ENCODE results near the gene KRTAP10-6. TPM values are rescaled to one million over a fixed set of nuclear protein-coding genes. Genes with fewer than 3 reads are reported as not detected.
A peak's percentile ranks its signal among the peaks of the same experiment; 100 is the strongest.

The KRTAP10-6 gene
- total and polyA plus RNA-seq, 2 of the 8 experiments (the other 6 are each of a cell fraction or from before 2014, with no cell fraction given) = 0.12 TPM; not detected in 1

DNA sequence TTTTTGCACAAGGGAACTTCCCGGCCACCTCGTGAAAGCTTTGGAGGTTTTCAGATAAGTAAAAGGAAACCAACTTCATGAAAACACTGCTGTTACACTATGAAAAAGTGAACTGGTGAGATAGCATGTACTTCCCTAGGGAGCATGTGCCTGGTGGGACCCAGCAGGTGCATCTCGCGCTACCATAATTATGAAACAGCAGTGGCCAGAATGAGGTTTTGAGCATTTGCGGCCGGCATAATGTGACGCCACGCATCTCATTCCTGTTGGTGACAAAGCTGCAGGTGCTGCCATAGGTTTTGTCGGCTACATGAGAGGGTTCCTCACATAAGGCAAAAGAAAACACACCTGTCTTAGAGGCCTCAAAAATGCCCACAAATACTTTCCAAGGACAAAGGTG, 35.4 kb downstream of the KRTAP10-6 start:
- POLR2A ChIA-PET (ENCODE audit: partially characterized antibody) = interaction anchor here (1.1 to 1.2 kb wide), 2 partner anchors 35 to 60 kb away, joined by 3 to 4 read pairs; no protein-coding TSS in a partner anchor
- Histone ChIP-seq H4K8ac (ENCODE audit: extremely low read depth, insufficient read depth, low read length) (no peak overlapping the region), H3K9me3 (ENCODE audit: insufficient read depth in 2 of 2, low read depth in 1 of 2, low read length in 1 of 2) (no peaks in the 10 kb centered on the region), H2AK5ac (ENCODE audit: low read depth, low read length) (no peak overlapping the region), H3K27me3 (replicated peaks in 1 of 4; ENCODE audit: control insufficient read depth in 3 of 4, extremely low read depth in 1 of 4, insufficient read depth in 3 of 4, low read length in 3 of 4) (no peaks in the 10 kb centered on the region), H3K79me2 (ENCODE audit: control insufficient read depth in 1 of 2, insufficient read depth in 2 of 2, low read length in 2 of 2) (no peaks in the 10 kb centered on the region), H3K23ac (ENCODE audit: insufficient read length) (no peak overlapping the region), H2BK12ac (ENCODE audit: low read depth, low read length) (no peak overlapping the region), H3K36me3 (ENCODE audit: control insufficient read depth in 2 of 4, insufficient read depth in 4 of 4, low read length in 3 of 4) (no peaks in the 10 kb centered on the region), H3K18ac (ENCODE audit: extremely low read depth, low read length) (no peak overlapping the region), H2BK15ac (ENCODE audit: low read length) (no peak overlapping the region), H3K4ac (replicated peaks; ENCODE audit: insufficient read length, low read depth, low read length) (peak overlapping the region; percentile 2), H3K4me1 (replicated peaks in 1 of 4; ENCODE audit: control insufficient read depth in 3 of 4, insufficient read depth in 4 of 4, low read length in 3 of 4) (peaks cover 2 to 13% (median 9%) of the 10 kb centered on the region in 4 experiments; a peak in 6 of 7 replicates), H2BK120ac (replicated peaks; ENCODE audit: low read depth, low read length) (no peak overlapping the region), H3K56ac (replicated peaks; ENCODE audit: insufficient read length, low read depth, low read length) (no peak overlapping the region), H3K23me2 (ENCODE audit: low read depth, low read length) (no peaks in the 10 kb centered on the region), H3K4me2 (ENCODE audit: insufficient read depth in 1 of 2, low read depth in 2 of 2, low read length in 2 of 2) (no peak overlapping the region), H4K20me1 (replicated peaks in 1 of 2; ENCODE audit: control insufficient read depth in 1 of 2, insufficient read depth in 2 of 2, low read length in 2 of 2) (no peaks in the 10 kb centered on the region), H3K79me1 (ENCODE audit: low read depth, low read length) (no peaks in the 10 kb centered on the region; the same call in 1 of the 2 replicates), H4K5ac (ENCODE audit: insufficient read length, low read depth, low read length) (no peak overlapping the region), H2BK5ac (ENCODE audit: low read depth, low read length) (no peak overlapping the region), H3K4me3 (ENCODE audit: extremely low read depth in 1 of 4, insufficient read depth in 2 of 4, low read depth in 3 of 4, low read length in 4 of 4) (no peak overlapping the region), H2BK20ac (ENCODE audit: low read length) (no peak overlapping the region), H3K14ac (ENCODE audit: insufficient read length) (no peak overlapping the region), H4K91ac (replicated peaks; ENCODE audit: insufficient read length, low read length) (no peak overlapping the region), H3K27ac (ENCODE audit: low read depth, low read length) (no peak overlapping the region), H3K9ac (replicated peaks in 1 of 4; ENCODE audit: extremely low read depth in 1 of 4, low read depth in 3 of 4, low read length in 3 of 4) (no peak overlapping the region), H2AFZ (ENCODE audit: low read length) (no peak overlapping the region)
- TF ChIP-seq, protein P1, sequence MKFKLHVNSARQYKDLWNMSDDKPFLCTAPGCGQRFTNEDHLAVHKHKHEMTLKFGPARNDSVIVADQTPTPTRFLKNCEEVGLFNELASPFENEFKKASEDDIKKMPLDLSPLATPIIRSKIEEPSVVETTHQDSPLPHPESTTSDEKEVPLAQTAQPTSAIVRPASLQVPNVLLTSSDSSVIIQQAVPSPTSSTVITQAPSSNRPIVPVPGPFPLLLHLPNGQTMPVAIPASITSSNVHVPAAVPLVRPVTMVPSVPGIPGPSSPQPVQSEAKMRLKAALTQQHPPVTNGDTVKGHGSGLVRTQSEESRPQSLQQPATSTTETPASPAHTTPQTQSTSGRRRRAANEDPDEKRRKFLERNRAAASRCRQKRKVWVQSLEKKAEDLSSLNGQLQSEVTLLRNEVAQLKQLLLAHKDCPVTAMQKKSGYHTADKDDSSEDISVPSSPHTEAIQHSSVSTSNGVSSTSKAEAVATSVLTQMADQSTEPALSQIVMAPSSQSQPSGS (IDR thresholded peaks at IDR 0.05; ENCODE audit: low read length) = no peak
- TF ChIP-seq PHF8 (conservative IDR thresholded peaks at IDR 0.05; ENCODE audit: low read depth, low read length) (no peak), TCF12 (IDR thresholded peaks at IDR 0.05; ENCODE audit: low read depth, low read length) (no peak), CHD2 (IDR thresholded peaks at IDR 0.05; ENCODE audit: low read length) (no peak), TEAD4 (IDR thresholded peaks at IDR 0.05; ENCODE audit: low read depth, low read length) (no peak), KDM1A (IDR thresholded peaks at IDR 0.05; ENCODE audit: borderline replicate concordance, low read length) (no peak)
- TF ChIP-seq, protein P2, sequence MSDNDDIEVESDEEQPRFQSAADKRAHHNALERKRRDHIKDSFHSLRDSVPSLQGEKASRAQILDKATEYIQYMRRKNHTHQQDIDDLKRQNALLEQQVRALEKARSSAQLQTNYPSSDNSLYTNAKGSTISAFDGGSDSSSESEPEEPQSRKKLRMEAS (IDR thresholded peaks at IDR 0.05) = no peak
- DNase-seq (ENCODE audit: low read depth in 1 of 2, low spot score in 2 of 2) (no peak), FAIRE-seq (no peak)
- 92% methylated on average over 9 of the region's 9 CpGs; no CpG with 5 or more reads in 1 of the 2 experiments for WGBS, 2 experiments (ENCODE audit: extremely low coverage in 1 of 2, insufficient coverage in 1 of 2, insufficient read length in 1 of 2, insufficient replicate concordance in 2 of 2, low coverage in 1 of 2, low lambda C conversion rate in 2 of 2, missing lambda C conversion rate in 1 of 2)
- CTCF ChIA-PET (ENCODE audit: partially characterized antibody) = interaction anchor here (0.6 to 2.0 kb wide), 6 partner anchors 12 to 696 kb away, joined by 3 to 6 read pairs (median 4); no protein-coding TSS in a partner anchor
